ENCODE results near the gene LIF. TPM values are rescaled to one million over a fixed set of nuclear protein-coding genes. Genes with fewer than 3 reads are reported as not detected.
"Not testable (repeated sequence)": the region's sequence is repeated elsewhere in the genome, so short reads cannot be mapped to it uniquely, and the experiment has no call there.

LIF gene
- total and polyA plus RNA-seq, 5 experiments from 2014 or later: not detected

- POLR2A ChIA-PET: no interaction called here
- H3K27ac Mint-ChIP-seq: no peak overlapping the region
- H3K4me1 Mint-ChIP-seq: peaks cover 2 to 7% (median 2%) of the 10 kb centered on the region in 4 donors
- DNase-seq (no peak), ATAC-seq (no peak)
- H3K36me3 Mint-ChIP-seq: no peaks in the 10 kb centered on the region
- H3K27me3 Mint-ChIP-seq: no peaks in the 10 kb centered on the region
- no peak overlapping the region for H3K4me3 Mint-ChIP-seq
- H3K9me3 Mint-ChIP-seq: no peaks in the 10 kb centered on the region
Observed at GRCh38 chr22:30204015-30204741, 42.4 kb downstream of the LIF start.

GRCh38 chr22:30202531-30203006, 44.0 kb downstream of the LIF start:
- Mint-ChIP-seq H3K4me1 (peaks cover 0 to 6% (median under 1%) of the 10 kb centered on the region in 4 donors), H3K36me3 (no peaks in the 10 kb centered on the region), H3K9me3 (no peaks in the 10 kb centered on the region), H3K27ac (no peak overlapping the region), H3K4me3 (no peak overlapping the region), H3K27me3 (no peaks in the 10 kb centered on the region)
- DNase-seq: no peak
- POLR2A ChIA-PET: no interaction called here
- ATAC-seq: no peak

GRCh38 chr22:30201945-30202344, 44.6 kb downstream of the LIF start:
- H3K36me3 Mint-ChIP-seq: no peaks in the 10 kb centered on the region
- no peak overlapping the region for H3K27ac Mint-ChIP-seq
- no peaks in the 10 kb centered on the region for H3K9me3 Mint-ChIP-seq
- no peak for ATAC-seq
- DNase-seq: no peak
- no peak overlapping the region for H3K4me3 Mint-ChIP-seq
- POLR2A ChIA-PET: interaction anchor here (0.7 kb wide), 1 partner anchor 16 kb away, joined by 4 read pairs; no protein-coding TSS in a partner anchor
- peaks cover 2 to 12% (median 6%) of the 10 kb centered on the region in 4 donors for H3K4me1 Mint-ChIP-seq
- H3K27me3 Mint-ChIP-seq: no peaks in the 10 kb centered on the region

DNA sequence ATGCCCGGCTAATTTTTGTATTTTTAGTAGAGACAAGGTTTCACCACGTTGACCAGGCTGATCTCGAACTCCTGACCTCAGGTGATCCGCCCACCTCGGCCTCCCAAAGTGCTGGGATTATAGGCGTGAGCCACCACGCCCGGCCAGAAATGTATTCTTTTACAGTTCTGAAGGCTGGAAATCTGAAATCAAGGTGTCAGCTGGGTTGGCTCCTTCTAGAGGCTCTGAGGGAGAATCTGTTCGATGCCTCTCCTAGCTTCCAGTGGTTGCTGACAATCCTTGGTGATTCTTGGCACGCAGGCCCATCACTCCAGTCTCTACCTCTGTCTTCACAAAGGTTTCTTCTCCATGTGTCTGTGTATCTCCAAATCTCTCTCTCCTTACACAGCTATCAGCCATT, 45.7 kb downstream of the LIF start:
- H3K36me3 Mint-ChIP-seq, POLR2A ChIA-PET, ATAC-seq, H3K27ac Mint-ChIP-seq, H3K4me3 Mint-ChIP-seq, H3K27me3 Mint-ChIP-seq, DNase-seq, H3K9me3 Mint-ChIP-seq: not testable (repeated sequence)
- H3K4me1 Mint-ChIP-seq: peaks cover 5 to 23% (median 17%) of the 10 kb centered on the region in 4 donors

- Mint-ChIP-seq H3K4me1 (peaks cover 5 to 35% (median 22%) of the 10 kb centered on the region in 4 donors), H3K27me3 (no peaks in the 10 kb centered on the region), H3K27ac (no peak overlapping the region), H3K4me3 (no peak overlapping the region), H3K36me3 (no peaks in the 10 kb centered on the region), H3K9me3 (no peaks in the 10 kb centered on the region)
- POLR2A ChIA-PET: no interaction called here
- DNase-seq: no peak
- ATAC-seq: no peak
Observed at GRCh38 chr22:30198921-30199320, 47.6 kb downstream of the LIF start.

GRCh38 chr22:30198152-30198825, 48.3 kb downstream of the LIF start:
- no peak overlapping the region for H3K27ac Mint-ChIP-seq
- no peaks in the 10 kb centered on the region for H3K9me3 Mint-ChIP-seq
- H3K36me3 Mint-ChIP-seq: no peaks in the 10 kb centered on the region
- peaks cover 5 to 40% (median 22%) of the 10 kb centered on the region in 4 donors for H3K4me1 Mint-ChIP-seq
- DNase-seq: no peak
- no peaks in the 10 kb centered on the region for H3K27me3 Mint-ChIP-seq
- no peak overlapping the region for H3K4me3 Mint-ChIP-seq
- ATAC-seq: no peak
- POLR2A ChIA-PET: no interaction called here

GRCh38 chr22:30197389-30197788, 49.2 kb downstream of the LIF start:
- POLR2A ChIA-PET: no interaction called here
- Mint-ChIP-seq H3K9me3 (no peaks in the 10 kb centered on the region), H3K36me3 (no peaks in the 10 kb centered on the region), H3K27me3 (no peaks in the 10 kb centered on the region), H3K4me1 (peaks cover 5 to 49% (median 24%) of the 10 kb centered on the region in 4 donors), H3K4me3 (no peak overlapping the region), H3K27ac (peak overlapping the region in 3 of 10 donors; percentile 34 to 68 (median 66))
- ATAC-seq: no peak
- no peak for DNase-seq

GRCh38 chr22:30196880-30197336, 49.7 kb downstream of the LIF start:
- H3K4me3 Mint-ChIP-seq: peak overlapping the region in 4 of 10 donors; percentile 8 to 54 (median 36)
- H3K4me1 Mint-ChIP-seq: peaks cover 8 to 53% (median 29%) of the 10 kb centered on the region in 4 donors
- POLR2A ChIA-PET: no interaction called here
- no peaks in the 10 kb centered on the region for H3K36me3 Mint-ChIP-seq
- no peak for ATAC-seq
- no peaks in the 10 kb centered on the region for H3K9me3 Mint-ChIP-seq
- no peak for DNase-seq
- no peaks in the 10 kb centered on the region for H3K27me3 Mint-ChIP-seq
- peak overlapping the region in 5 of 10 donors; percentile 25 to 68 (median 38) for H3K27ac Mint-ChIP-seq

DNA sequence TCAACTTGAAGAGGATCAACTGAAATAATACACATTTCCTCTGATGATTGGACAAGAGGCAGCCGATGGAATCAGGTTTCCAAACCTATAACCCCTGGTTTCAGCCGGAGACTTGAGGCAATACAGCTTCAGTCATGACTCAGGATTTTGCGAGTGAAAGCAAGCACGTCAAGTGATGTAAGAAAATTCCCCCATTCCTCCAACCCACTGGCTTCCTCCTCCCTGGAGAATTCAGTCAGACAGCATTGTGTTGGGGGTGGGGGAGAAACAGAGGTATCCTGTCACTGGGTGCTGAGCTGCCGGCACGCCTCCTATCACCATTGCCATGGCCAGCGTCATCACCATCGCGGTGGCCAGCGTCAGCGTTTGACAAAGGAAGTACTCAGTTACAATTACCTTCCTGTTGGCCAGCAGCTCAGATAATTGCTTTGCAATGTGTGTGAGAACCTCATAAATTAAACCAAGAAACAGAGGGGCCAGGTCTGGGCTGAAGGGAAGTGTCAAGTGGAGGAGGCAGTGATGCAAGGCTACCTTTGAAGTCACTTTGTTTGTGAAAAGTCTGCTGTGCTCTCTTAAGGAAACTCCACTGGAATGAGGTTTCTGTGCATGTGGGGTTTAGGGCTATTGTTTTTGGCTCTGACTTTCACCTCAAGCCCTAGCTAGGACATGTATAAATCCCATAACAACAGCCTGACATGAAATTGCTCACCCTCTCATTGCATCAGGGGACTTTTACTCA, 50.2 kb downstream of the LIF start:
- Mint-ChIP-seq H3K4me3 (peak overlapping the region in 4 of 10 donors; percentile 8 to 54 (median 36)), H3K36me3 (no peaks in the 10 kb centered on the region), H3K27ac (peak overlapping the region in 6 of 10 donors; percentile 3 to 68 (median 45)), H3K4me1 (peaks cover 9 to 55% (median 30%) of the 10 kb centered on the region in 4 donors), H3K27me3 (no peaks in the 10 kb centered on the region), H3K9me3 (no peaks in the 10 kb centered on the region)
- DNase-seq (peak in 2 of 10 donors; percentile 2 to 25), ATAC-seq (peak; percentile 52 to 80)
- POLR2A ChIA-PET: no interaction called here

DNA sequence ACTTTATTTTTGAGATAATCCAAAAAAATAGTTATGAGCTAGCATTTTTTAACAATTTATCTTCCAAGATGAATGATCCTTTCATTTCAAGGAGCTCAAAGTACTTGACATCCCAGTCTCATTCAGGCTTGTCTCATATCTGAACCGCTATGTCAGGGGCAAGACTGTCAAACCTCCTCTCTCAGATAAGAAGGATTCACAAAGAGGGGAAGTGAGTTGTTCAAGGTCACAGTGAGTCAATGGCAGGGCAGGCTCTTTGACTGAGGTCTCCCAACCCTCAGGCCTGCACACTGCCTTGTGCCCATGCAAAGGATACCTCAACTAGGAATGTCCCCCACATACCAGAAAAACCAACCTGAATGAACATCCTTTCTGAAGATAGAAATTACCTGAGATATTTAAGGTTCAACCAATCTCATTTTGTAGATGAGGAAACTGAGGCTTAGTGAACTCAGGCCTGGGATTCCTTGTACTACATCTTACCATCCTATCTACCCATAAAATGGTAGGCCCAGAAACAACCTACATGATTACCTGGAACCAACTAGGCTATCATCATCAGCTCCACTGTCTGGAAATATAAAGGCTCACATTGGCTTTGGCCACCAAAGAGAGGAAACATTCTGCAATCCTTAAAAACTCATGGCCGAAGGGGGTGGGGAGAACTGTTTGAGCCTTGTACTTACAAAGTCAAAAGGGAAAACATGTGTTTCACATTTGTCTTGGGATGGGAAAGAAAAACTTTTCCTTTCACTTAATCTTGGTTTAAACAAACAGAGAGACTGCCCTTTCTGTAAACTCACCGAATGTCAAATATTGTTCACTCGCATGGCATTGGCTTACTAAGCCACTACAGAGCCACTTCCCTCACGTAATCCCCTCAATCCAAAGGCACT, 51.1 kb downstream of the LIF start:
- no peaks in the 10 kb centered on the region for H3K27me3 Mint-ChIP-seq
- ATAC-seq: no peak
- no peaks in the 10 kb centered on the region for H3K36me3 Mint-ChIP-seq
- no peaks in the 10 kb centered on the region for H3K9me3 Mint-ChIP-seq
- H3K4me1 Mint-ChIP-seq: peaks cover 9 to 63% (median 34%) of the 10 kb centered on the region in 4 donors
- POLR2A ChIA-PET: interaction anchor here (0.6 to 0.7 kb wide), 2 partner anchors 64 to 161 kb away, joined by 3 to 5 read pairs; partner anchors contain the start of genes CCDC157 and SF3A1
- DNase-seq: no peak
- peak overlapping the region in 2 of 10 donors; percentile 36 to 66 for H3K27ac Mint-ChIP-seq
- H3K4me3 Mint-ChIP-seq: peak overlapping the region in 1 of 10 donors; percentile 47

DNA sequence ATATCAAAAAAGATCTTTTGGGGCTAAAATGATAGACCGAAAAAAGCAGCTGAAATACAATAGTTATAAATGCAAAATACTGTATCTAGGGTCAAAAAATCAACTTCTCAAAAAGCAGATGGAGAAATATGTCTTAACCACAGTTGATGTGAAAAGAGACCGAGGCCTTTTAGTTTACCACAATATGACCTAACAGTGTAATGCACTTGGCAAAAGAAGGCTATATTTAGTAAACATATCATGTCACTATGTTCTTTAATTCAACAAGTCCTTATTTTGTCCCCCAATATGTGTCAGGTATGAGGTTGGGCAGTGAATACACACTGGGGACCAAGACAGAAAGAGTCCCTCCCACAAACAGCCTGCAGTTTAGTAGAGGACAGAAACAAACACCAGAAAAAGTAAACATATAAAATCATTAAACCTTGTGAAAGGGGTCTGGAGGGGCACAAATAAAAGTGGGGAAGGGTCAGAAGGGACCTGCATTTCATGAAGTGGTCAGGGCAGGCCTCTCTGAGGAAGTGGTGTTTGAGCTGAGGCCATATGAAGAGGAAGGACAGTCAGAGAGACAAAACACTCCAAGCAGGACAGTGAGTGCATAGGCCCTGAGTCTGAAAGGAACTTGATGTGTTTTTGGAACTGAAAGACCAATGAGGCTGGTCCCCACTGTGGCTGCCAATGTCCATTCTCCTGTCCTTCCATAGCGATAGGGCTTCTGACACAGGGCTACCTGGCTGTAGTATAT, 53.4 kb downstream of the LIF start:
- ATAC-seq (no peak), DNase-seq (no peak)
- H3K9me3 Mint-ChIP-seq: no peaks in the 10 kb centered on the region
- peaks cover 11 to 67% (median 40%) of the 10 kb centered on the region in 4 donors for H3K4me1 Mint-ChIP-seq
- POLR2A ChIA-PET: no interaction called here
- H3K27ac Mint-ChIP-seq: peak overlapping the region in 3 of 10 donors; percentile 2 to 34 (median 8)
- no peaks in the 10 kb centered on the region for H3K27me3 Mint-ChIP-seq
- H3K4me3 Mint-ChIP-seq: no peak overlapping the region
- H3K36me3 Mint-ChIP-seq: no peaks in the 10 kb centered on the region
